ENCODE results near the gene IL1F10. TPM values are rescaled to one million over a fixed set of nuclear protein-coding genes. Genes with fewer than 3 reads are reported as not detected.

Gene IL1F10
- total and polyA plus RNA-seq, 10 of the 15 experiments (the other 5 are each of a cell fraction or from before 2014, with no cell fraction given) = not detected

- TF ChIP-seq PBX3 (IDR thresholded peaks at IDR 0.05; ENCODE audit: insufficient replicate concordance, low read depth, low read length) (no peak), SPI1 (IDR thresholded peaks at IDR 0.05; ENCODE audit: borderline replicate concordance, insufficient read depth, low read depth, low read length) (no peak), KAT2A (conservative IDR thresholded peaks at IDR 0.05; ENCODE audit: control insufficient read depth, low read depth, low read length) (no peak), ZBTB40 (IDR thresholded peaks at IDR 0.05; ENCODE audit: borderline replicate concordance) (no peak), GABPA (IDR thresholded peaks at IDR 0.05; ENCODE audit: low read depth) (no peak), SRF (IDR thresholded peaks at IDR 0.05; ENCODE audit: low read depth in 2 of 2, low read length in 2 of 2) (no peak), WRNIP1 (IDR thresholded peaks at IDR 0.05; ENCODE audit: borderline replicate concordance, low read depth, low read length) (no peak), SMARCA5 (IDR thresholded peaks at IDR 0.05) (no peak), CHD4 (IDR thresholded peaks at IDR 0.05) (no peak)
These were observed 15.5 kb downstream of the IL1F10 start (continued) for GRCh38 chr2:113083296-113083695.
